ENCODE data around the gene MPI.

GRCh38 chr15:74937590-74938371 is 47.9 kb downstream of the MPI start, which contains the start of gene COX5A:
- TF ChIP-seq CTCF (IDR thresholded peaks at IDR 0.05; ENCODE audit: extremely low read depth in 1 of 2, insufficient read depth in 1 of 2, low read depth in 1 of 2, low read length in 2 of 2) = no peak
- no peak for TF ChIP-seq EZH2 (IDR thresholded peaks at IDR 0.05; ENCODE audit: borderline replicate concordance, low read depth, low read length, severe bottlenecking)
